Activated B cell treated with CpG ODN at 0.5 μM for 24 hours (primary cell): ENCODE data around the gene NPAP1. TPM values are rescaled to one million over a fixed set of nuclear protein-coding genes. Genes with fewer than 3 reads are reported as not detected.
"Not testable (repeated sequence)": the region's sequence is repeated elsewhere in the genome, so short reads cannot be mapped to it uniquely, and the experiment has no call there.

Experiments
- ATAC-seq: fragments of 200-7000 bp; cut with Tn5 transposase; one replicate; pipeline ENCODE4 v1.10.0; 2021; ENCODE audit warnings: low read depth, mild to moderate bottlenecking, moderate library complexity
- CTCF ChIA-PET: fragments of 350-600 bp; sonication (Branson Sonifier 250); formaldehyde crosslinking; loops from one replicate; lab custom pipeline; 2021; ENCODE audit warnings: antibody characterized with exemption; lab: Charles Lee
- POLR2A ChIA-PET: fragments of 350-600 bp; sonication (Branson Sonifier 250); formaldehyde crosslinking; loops from one replicate; lab custom pipeline; 2021; ENCODE audit warnings: antibody characterized with exemption; lab: Charles Lee
- DNase-seq: peaks from one replicate; pipeline ENCODE4 v3.0.0; 2022
- H3K27ac Mint-ChIP-seq: one replicate; pipeline ENCODE4 v1.8.0; 2020; ENCODE audit warnings: mixed read lengths
- H3K27me3 Mint-ChIP-seq: one replicate; pipeline ENCODE4 v1.8.0; 2021; ENCODE audit warnings: mixed read lengths
- H3K36me3 Mint-ChIP-seq: one replicate; pipeline ENCODE4 v1.8.0; 2021; ENCODE audit warnings: low read depth, mixed read lengths
- H3K4me1 Mint-ChIP-seq: one replicate; pipeline ENCODE4 v1.8.0; 2021; ENCODE audit warnings: mixed read lengths
- H3K4me3 Mint-ChIP-seq: one replicate; pipeline ENCODE4 v1.8.0; 2020; ENCODE audit warnings: mild to moderate bottlenecking, mixed read lengths
- H3K9me3 Mint-ChIP-seq: one replicate; pipeline ENCODE4 v1.8.0; 2020; ENCODE audit warnings: mixed read lengths
- intact Hi-C: fragments of 100-400 bp; cut with micrococcal nuclease; formaldehyde crosslinking; loops from one replicate; pipeline ENCODE4 v1.15.1; 2024
- total RNA-seq: library from RNA; stranded (reverse); gene quantifications from 2 replicates; pipeline ENCODE4 v1.2.3, GENCODE V29; 2022
- TF ChIP-seq, protein P1 (sequence below): fragments of 200-600 bp; IDR thresholded peaks from one replicate; pipeline ENCODE4 v1.8.0; 2022; ENCODE audit warnings: antibody characterized with exemption, mild to moderate bottlenecking

NPAP1 gene
- total RNA-seq, 1 donor from 2014 or later = not detected

DNA sequence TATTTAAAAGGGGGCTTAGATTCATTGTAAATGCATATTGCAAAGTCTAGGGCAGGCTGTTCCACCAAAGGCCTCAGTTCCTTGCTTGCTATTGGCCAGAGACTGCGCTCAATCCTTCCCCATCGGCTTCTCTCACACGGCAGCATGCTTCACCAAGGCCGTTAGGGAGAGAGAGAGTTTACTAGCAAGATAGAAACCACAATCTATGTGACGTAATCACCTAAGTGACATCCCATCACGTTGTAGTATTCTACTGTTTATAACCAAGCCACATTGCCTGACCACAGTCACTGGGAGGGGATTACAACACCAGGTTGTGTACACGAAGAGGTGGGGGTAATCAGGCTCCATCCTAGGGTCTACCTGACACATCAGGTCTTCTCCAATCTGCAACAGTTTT is 16.0 kb upstream of the NPAP1 start:
- ATAC-seq = no peak
- no peak for DNase-seq
- POLR2A ChIA-PET = no interaction called here
- H3K36me3 Mint-ChIP-seq = no peaks in the 10 kb centered on the region
- H3K4me1 Mint-ChIP-seq = no peaks in the 10 kb centered on the region
- peaks cover 6% of the 10 kb centered on the region for H3K9me3 Mint-ChIP-seq
- CTCF ChIA-PET = no interaction called here
- H3K4me3 Mint-ChIP-seq = no peak overlapping the region
- no peaks in the 10 kb centered on the region for H3K27me3 Mint-ChIP-seq
- TF ChIP-seq, protein P1, sequence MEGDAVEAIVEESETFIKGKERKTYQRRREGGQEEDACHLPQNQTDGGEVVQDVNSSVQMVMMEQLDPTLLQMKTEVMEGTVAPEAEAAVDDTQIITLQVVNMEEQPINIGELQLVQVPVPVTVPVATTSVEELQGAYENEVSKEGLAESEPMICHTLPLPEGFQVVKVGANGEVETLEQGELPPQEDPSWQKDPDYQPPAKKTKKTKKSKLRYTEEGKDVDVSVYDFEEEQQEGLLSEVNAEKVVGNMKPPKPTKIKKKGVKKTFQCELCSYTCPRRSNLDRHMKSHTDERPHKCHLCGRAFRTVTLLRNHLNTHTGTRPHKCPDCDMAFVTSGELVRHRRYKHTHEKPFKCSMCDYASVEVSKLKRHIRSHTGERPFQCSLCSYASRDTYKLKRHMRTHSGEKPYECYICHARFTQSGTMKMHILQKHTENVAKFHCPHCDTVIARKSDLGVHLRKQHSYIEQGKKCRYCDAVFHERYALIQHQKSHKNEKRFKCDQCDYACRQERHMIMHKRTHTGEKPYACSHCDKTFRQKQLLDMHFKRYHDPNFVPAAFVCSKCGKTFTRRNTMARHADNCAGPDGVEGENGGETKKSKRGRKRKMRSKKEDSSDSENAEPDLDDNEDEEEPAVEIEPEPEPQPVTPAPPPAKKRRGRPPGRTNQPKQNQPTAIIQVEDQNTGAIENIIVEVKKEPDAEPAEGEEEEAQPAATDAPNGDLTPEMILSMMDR = no peak
- intact Hi-C loops = no loop called here
- no peak overlapping the region for H3K27ac Mint-ChIP-seq

- Mint-ChIP-seq H3K27me3 (no peaks in the 10 kb centered on the region), H3K27ac (no peak overlapping the region), H3K4me3 (no peak overlapping the region), H3K36me3 (no peaks in the 10 kb centered on the region), H3K9me3 (peaks cover 11% of the 10 kb centered on the region), H3K4me1 (no peaks in the 10 kb centered on the region)
- ATAC-seq (no peak), DNase-seq (no peak)
- TF ChIP-seq, protein P1 = no peak
- intact Hi-C loops = no loop called here
- ChIA-PET POLR2A (no interaction called here), CTCF (no interaction called here)
Observed at GRCh38 chr15:24662991-24663390, 12.6 kb upstream of the NPAP1 start.

GRCh38 chr15:24676431-24676830 is 856 bp downstream of the NPAP1 start:
- Mint-ChIP-seq H3K36me3 (no peaks in the 10 kb centered on the region), H3K27ac (no peak overlapping the region), H3K4me3 (no peak overlapping the region), H3K27me3 (no peaks in the 10 kb centered on the region), H3K9me3 (peaks cover 8% of the 10 kb centered on the region), H3K4me1 (no peaks in the 10 kb centered on the region)
- ChIA-PET POLR2A (no interaction called here), CTCF (no interaction called here)
- ATAC-seq = no peak
- intact Hi-C loops = no loop called here
- TF ChIP-seq, protein P1 = no peak
- no peak for DNase-seq

- H3K27ac Mint-ChIP-seq = no peak overlapping the region
- no peak overlapping the region for H3K4me3 Mint-ChIP-seq
- H3K36me3 Mint-ChIP-seq = no peaks in the 10 kb centered on the region
- CTCF ChIA-PET = no interaction called here
- H3K9me3 Mint-ChIP-seq = peaks cover 5% of the 10 kb centered on the region
- H3K27me3 Mint-ChIP-seq = no peaks in the 10 kb centered on the region
- ATAC-seq = no peak
- H3K4me1 Mint-ChIP-seq = no peaks in the 10 kb centered on the region
- POLR2A ChIA-PET = no interaction called here
- DNase-seq = no peak
- intact Hi-C loops = no loop called here
- TF ChIP-seq, protein P1 = no peak
Observed at GRCh38 chr15:24678485-24678884, 2.9 kb downstream of the NPAP1 start.

DNA sequence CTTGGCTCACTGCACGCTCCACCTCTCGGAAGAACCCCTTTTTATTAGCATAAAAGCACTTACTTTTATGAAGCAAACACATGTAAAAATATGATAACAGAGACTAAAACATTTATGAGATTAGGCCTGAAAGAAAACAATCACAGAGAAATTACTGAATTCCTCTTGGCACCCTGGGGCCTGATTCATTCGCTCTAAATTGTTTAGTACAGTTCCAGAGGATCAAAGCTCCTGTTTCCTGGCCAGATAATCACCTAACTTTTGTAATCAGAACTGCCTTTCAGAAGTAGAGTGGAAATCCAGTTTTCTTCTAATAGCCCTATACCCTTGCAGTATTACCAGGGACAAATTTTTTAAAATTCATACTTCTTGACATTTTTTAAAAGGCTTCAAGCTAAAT is 6.4 kb downstream of the NPAP1 start:
- TF ChIP-seq, protein P1 = no peak
- no peak overlapping the region for H3K27ac Mint-ChIP-seq
- POLR2A ChIA-PET = no interaction called here
- H3K4me3 Mint-ChIP-seq = no peak overlapping the region
- ATAC-seq (no peak), DNase-seq (no peak)
- peaks cover 10% of the 10 kb centered on the region for H3K9me3 Mint-ChIP-seq
- intact Hi-C loops = no loop called here
- H3K27me3 Mint-ChIP-seq = no peaks in the 10 kb centered on the region
- no peaks in the 10 kb centered on the region for H3K36me3 Mint-ChIP-seq
- CTCF ChIA-PET = no interaction called here
- no peaks in the 10 kb centered on the region for H3K4me1 Mint-ChIP-seq

GRCh38 chr15:24682905-24683304 is 7.3 kb downstream of the NPAP1 start:
- DNase-seq, POLR2A ChIA-PET, H3K9me3 Mint-ChIP-seq, H3K27ac Mint-ChIP-seq, CTCF ChIA-PET, ATAC-seq, H3K36me3 Mint-ChIP-seq, H3K27me3 Mint-ChIP-seq, H3K4me3 Mint-ChIP-seq, H3K4me1 Mint-ChIP-seq, intact Hi-C loops: not testable (repeated sequence)
